Measurements from ENCODE around the gene NINJ1.

Gene NINJ1

GRCh38 chr9:93087971-93088655 is 45.9 kb downstream of the NINJ1 start:
- no peak for DNase-seq (ENCODE audit: low read depth, low spot score)

- no peak for DNase-seq (ENCODE audit: low read depth, low spot score)
These were observed 47.4 kb downstream of the NINJ1 start for GRCh38 chr9:93086447-93087224.

GRCh38 chr9:93085676-93086075 is 48.4 kb downstream of the NINJ1 start:
- DNase-seq (ENCODE audit: low read depth, low spot score) = no peak

GRCh38 chr9:93084471-93084881 is 49.6 kb downstream of the NINJ1 start:
- DNase-seq (ENCODE audit: low read depth, low spot score) = no peak

- DNase-seq (ENCODE audit: low read depth, low spot score) = peak; percentile 21
These were observed 50.2 kb downstream of the NINJ1 start for GRCh38 chr9:93083592-93084470.

- DNase-seq (ENCODE audit: low read depth, low spot score) = no peak
These were observed 51.1 kb downstream of the NINJ1 start for GRCh38 chr9:93082841-93083411.

GRCh38 chr9:93081931-93082330 is 52.1 kb downstream of the NINJ1 start:
- no peak for DNase-seq (ENCODE audit: low read depth, low spot score)

GRCh38 chr9:93081081-93081529 is 52.9 kb downstream of the NINJ1 start:
- no peak for DNase-seq (ENCODE audit: low read depth, low spot score)

GRCh38 chr9:93080406-93080805 is 53.6 kb downstream of the NINJ1 start:
- no peak for DNase-seq (ENCODE audit: low read depth, low spot score)

- DNase-seq (ENCODE audit: low read depth, low spot score) = no peak
These were observed 54.7 kb downstream of the NINJ1 start for GRCh38 chr9:93079371-93079770.

GRCh38 chr9:93077811-93078210 is 56.2 kb downstream of the NINJ1 start:
- no peak for DNase-seq (ENCODE audit: low read depth, low spot score)

- DNase-seq (ENCODE audit: low read depth, low spot score) = no peak
These were observed 56.7 kb downstream of the NINJ1 start for GRCh38 chr9:93077367-93077766.

- no peak for DNase-seq (ENCODE audit: low read depth, low spot score)
These were observed 57.3 kb downstream of the NINJ1 start for GRCh38 chr9:93076792-93077128.

GRCh38 chr9:93076101-93076791 is 57.8 kb downstream of the NINJ1 start:
- DNase-seq (ENCODE audit: low read depth, low spot score) = no peak

- DNase-seq (ENCODE audit: low read depth, low spot score) = no peak
These were observed 61.7 kb downstream of the NINJ1 start for GRCh38 chr9:93072383-93072795.
